Right ventricle myocardium superior (tissue), 1 donor: ENCODE measurements around the gene PPFIA3. TPM values are rescaled to one million over a fixed set of nuclear protein-coding genes. Genes with fewer than 3 reads are reported as not detected.
"Not testable (repeated sequence)": the region's sequence is repeated elsewhere in the genome, so short reads cannot be mapped to it uniquely, and the experiment has no call there.

Experiments used
- ATAC-seq: fragments of 200-7000 bp; cut with Tn5 transposase; one replicate; pipeline ENCODE4 v1.9.1; 2020; ENCODE audit warnings: mild to moderate bottlenecking; ENCODE audit not compliant: poor library complexity
- DNase-seq: peaks from one replicate; pipeline ENCODE4 v3.0.0-alpha.2; 2020
- intact Hi-C: fragments of 100-400 bp; cut with DNase I; formaldehyde crosslinking; loops from one replicate; pipeline ENCODE4 v1.11.2; 2022
- total RNA-seq: library from RNA; stranded (reverse); fragmentation: NEBNext Ultra II Directional; extraction: Animal tissue kit (Norgen Biotek cat#: 25700); gene quantifications from one replicate; pipeline ENCODE4 v1.2.1, GENCODE V29; 2021
- donor health status: DM: no; HTN: yes; CAD: no; lungs with severe emphysema.

Gene PPFIA3
- total RNA-seq, 1 donor from 2014 or later: 5.0 TPM

DNA sequence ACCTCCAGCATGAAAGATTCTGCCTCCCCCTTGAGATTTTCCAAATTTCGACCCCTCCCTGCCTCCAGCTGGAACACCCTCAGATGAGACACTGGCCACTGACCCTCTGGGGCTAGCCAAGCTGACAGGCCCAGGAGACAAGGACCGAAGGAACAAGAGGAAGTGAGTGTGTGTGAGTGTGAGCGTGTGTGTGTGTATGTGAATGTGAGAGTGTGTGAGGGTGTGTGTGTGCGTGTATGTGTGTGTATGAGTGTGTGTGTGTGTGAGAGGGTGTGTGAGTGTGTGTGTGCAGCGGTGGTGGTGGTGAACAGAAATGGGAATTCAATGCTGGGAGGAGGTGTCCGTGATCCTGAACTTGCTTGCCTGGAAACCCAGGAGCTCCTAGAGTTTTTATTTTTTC, 22.0 kb downstream of the PPFIA3 start:
- no peak for DNase-seq
- ATAC-seq: no peak
- intact Hi-C loops: loop anchor here (5.0 kb wide), 1 partner anchor 34 kb away; no protein-coding TSS in a partner anchor

DNA sequence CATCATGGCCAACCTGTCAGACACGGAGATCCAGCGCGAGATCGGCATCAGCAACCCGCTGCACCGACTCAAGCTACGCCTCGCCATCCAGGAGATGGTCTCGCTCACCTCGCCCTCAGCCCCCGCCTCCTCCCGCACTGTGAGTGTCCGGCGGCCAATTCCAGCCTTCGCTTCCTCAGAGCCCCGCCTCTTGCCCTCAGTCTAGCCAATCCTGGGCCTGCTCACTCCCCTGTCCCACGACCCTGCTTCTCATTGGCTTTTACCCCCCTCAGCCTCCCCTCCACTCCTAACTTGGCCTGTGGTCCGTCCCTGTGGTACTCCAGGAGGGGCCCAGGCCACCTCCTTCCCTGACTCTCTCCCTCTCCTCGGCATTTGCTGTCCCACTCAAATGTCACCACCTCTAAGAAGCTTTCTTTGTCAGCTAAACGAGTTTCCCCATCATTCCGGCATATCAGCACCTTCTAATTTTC, 23.6 kb downstream of the PPFIA3 start:
- intact Hi-C loops: loop anchor here (5.0 kb wide), 1 partner anchor 36 kb away; no protein-coding TSS in a partner anchor
- DNase-seq (peak; percentile 94), ATAC-seq (peak; percentile 97)

DNA sequence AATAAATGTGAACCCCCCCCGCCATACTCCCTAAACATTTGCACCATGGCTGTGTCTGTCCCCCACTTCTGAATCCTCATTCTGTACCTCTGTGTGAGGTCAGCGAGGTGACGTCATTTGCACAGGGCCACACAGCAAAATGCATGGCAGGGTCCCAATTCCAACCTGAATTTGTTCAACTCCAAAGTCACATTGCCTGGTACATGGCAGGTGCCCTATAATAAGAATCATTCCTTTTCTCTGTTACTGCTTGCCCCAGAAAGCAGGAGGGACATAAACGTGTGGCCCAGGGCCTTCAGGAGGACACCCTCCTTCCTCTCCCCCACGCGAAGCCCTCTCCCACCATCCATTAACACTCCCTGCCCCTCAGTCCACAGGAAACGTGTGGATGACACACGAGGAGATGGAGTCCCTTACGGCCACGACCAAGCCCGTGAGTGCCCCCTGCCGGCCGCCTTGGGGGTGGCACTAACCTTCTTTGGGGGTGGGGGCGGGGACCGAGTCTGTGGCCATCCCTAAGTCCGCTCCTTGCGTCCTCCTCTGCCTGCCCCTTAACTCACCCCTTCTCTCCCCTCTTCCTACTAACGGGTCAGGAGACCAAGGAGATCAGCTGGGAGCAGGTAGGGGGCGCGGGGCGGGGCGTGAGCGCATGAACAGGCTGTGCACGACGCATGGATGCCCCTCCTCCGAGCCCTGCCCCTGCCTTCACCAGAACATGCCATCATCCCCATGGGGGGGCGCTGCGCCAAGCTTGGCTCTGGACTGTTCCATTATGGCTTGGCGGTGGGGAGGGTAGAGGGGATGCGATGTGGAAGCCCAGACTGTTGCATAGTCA, 26.4 kb downstream of the PPFIA3 start:
- peak; percentile 24 for ATAC-seq
- DNase-seq: peak; percentile 89
- intact Hi-C loops: loop anchor here (5.0 kb wide), 1 partner anchor 48 kb away; no protein-coding TSS in a partner anchor

DNA sequence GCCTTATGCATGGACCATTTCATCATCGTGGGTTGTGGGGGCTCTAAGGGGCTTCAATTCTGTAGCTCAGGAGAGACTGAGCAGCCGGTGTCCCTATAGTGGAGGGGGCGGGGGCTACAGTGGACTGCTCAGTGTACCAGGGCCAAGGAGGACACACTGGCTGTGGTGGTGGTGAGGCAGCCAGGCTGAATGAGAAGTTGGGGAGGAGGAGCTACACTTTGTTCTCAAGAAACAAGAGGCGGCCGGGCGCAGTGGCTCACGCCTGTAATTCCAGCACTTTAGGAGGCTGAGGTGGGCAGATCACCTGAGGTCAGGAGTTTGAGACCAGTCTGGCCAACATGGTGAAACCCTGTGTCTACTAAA, 27.0 kb downstream of the PPFIA3 start:
- intact Hi-C loops: loop anchor here (5.0 kb wide), 1 partner anchor 49 kb away; no protein-coding TSS in a partner anchor
- not testable (repeated sequence) for DNase-seq, ATAC-seq

DNA sequence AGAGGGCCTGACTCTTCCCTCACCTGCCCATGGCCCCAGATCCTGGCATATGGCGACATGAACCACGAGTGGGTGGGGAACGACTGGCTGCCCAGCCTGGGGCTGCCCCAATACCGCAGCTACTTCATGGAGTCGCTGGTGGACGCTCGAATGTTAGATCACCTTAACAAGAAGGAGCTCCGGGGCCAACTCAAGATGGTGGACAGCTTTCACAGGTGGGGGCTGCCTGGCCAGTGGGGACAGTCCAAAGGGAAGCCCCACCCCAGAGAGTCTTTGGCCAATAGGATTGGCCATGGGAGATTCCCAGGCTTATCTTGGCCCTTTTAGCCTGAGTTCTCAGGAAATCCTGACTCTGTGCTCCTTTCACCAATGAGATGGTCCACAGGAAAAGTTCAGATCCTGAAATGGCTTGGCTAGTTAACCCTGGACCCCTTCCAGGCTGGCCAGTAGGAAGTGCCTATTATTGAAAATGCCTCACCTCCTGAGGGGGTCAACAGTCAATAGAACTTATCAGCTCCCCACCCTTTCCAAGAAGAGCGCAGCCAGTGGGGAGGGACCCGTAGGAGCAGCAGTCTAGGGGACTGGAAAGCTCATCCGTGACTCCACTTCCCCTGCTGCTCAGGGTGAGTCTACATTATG, 28.8 kb downstream of the PPFIA3 start:
- DNase-seq (peak; percentile 52), ATAC-seq (no peak)
- intact Hi-C loops: loop anchor here (5.0 kb wide), 1 partner anchor 51 kb away; no protein-coding TSS in a partner anchor

DNA sequence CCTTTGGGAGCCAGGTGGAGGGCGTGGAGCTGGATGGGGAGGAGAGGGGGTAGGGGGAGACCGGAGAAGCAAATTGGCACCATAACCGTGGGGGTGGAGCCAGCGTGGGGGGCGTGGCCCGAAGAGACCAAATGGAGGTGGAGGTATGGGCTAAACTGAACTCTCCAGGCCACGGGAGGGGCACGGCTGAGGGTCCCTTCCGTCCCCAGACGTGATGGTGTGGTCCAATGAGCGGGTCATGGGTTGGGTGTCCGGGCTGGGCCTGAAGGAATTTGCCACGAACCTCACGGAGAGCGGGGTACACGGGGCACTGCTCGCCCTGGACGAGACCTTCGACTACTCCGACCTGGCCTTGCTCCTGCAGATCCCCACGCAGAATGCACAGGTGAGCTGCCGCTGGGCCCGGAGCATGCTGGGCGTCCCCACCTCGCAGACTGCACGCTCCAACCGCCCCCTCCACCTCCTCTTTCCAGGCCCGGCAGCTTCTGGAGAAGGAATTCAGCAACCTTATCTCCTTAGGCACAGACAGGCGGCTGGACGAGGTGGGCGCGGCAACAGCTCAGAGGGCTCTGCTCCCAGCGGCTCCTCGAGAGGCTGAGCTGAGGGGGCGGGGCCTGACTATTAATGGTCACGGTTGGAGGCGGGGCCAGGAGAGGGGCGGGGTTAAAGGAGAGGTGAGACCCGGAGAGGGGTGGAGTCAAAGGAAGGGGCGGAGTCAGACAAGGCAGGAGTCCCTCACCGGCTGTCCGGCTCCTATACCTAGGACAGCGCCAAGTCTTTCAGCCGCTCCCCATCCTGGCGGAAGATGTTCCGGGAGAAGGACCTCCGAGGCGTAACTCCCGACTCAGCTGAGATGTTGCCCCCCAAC, 29.7 kb downstream of the PPFIA3 start:
- intact Hi-C loops: loop anchor here (5.0 kb wide), 1 partner anchor 52 kb away; no protein-coding TSS in a partner anchor
- DNase-seq (peak; percentile 98), ATAC-seq (peak; percentile 77)

DNA sequence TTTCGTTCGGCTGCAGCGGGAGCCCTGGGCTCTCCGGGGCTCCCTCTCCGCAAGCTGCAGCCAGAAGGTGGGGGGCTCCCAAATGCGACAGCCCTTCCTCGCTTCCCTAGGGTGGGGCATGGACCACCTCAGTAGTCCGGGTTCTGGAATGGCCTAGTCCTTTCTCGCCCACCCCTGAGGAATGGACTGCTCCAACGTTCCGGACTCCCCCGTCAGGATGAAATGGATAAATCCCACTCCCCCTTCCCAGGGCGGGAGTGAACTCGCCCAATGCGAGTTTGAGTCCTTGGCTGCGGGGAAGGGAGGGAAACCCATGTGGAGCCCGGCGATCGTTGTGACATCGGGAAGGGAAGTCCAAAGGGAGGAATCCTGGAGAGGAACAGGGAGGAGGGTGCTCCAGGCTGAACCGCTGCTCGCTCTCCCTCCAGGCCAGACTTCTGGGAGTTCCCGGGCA, 30.3 kb downstream of the PPFIA3 start:
- DNase-seq (peak; percentile 78), ATAC-seq (peak; percentile 52)
- intact Hi-C loops: loop anchor here (5.0 kb wide), 1 partner anchor 52 kb away; no protein-coding TSS in a partner anchor

DNA sequence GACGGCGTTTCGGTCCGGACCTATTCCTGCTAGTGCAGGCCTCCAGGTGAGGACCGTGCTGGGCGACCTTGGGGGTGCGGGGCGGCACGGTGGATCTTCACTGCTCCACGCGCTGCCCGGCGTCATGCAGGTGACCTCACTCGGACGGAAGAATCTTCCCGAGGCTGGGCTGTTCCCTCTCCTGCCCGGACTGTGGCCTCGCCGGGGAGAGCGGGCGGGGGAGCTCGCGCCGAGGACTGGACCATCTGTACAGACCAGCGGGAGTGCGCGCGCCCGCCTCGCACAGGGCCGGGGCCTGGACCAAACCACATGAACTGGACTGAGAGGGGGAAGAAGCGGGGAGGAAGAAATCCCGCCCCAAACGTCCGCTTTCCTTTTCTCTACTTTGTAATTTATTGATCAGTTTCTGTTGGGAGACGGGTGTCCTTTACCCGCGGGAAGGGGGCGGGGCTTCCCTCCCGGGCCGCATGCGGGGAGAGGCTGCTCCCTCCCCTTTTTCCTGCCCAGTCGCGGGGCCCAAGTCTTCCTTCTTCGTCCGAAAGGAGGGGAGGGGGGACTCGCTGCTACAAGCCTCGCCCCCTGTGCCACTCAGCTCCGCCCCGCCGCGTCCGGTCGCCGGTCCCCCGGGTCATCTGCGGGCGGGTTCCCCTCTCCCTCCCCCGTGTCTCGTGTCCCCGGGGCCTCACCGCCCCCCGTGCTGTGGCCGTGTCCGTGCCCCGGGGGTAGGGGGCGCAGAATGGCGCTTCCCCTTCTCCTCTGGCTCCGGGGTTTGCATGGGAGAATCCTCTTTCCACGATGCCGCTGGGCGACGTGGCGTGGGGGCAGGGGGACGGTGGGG, 31.0 kb downstream of the PPFIA3 start:
- intact Hi-C loops: no loop called here
- DNase-seq: peak; percentile 88
- peak; percentile 71 for ATAC-seq

DNA sequence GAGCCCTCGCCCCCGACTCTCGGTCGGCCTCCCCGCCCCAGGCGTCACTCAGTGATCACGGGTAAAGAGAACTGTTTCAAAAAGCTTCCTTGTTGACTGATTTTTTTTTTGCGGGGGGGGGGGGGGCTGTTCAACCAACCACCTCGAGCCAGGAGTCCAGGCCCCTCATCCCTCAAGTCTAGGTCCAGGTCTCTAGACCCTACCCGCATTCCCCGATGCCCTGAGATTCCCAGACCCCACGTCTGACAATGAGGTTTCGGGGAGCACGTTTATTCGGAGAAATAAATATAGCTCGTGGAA, 31.6 kb downstream of the PPFIA3 start:
- intact Hi-C loops: no loop called here
- no peak for DNase-seq

DNA sequence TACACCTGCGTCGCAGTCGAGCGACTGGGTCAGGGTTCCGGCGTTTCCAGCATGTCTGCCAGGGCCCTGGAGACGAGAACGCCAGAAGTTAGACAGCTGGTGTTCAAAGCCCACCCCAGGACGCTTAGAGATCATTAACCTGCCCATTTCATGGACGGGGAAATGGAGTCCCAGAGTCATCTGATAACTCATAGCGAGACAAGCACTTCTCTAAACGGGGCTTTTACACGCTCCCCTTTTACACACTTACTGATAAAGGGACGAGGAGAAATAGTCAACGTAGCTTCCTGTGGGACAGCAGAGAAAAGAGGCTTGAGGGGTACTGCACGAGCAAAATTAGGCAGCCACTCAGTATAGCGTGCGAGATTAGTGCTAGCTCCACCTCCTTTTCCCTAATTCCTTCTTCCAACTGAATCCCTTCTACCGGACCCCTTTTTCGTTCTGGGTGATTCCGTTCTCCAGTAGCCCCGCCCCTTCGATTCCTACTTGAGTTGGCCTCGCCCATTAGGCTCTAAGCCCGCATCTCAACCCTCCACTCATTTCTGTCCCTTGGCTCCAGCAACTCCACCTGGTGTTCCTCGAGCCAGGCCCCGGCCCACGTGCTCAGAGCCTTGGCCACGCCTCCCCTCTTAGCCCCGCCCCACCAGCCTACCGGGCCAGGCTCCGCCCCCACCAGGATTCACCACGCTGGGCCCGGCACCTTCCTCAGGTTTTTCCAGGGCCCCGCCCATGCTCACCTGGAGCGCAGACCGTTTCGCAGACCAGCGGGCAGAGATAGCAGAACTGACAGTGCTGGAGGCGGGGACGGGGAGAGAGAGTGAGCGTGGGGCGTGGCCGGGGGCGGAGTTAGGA, 32.1 kb downstream of the PPFIA3 start:
- no peak for ATAC-seq
- intact Hi-C loops: no loop called here
- DNase-seq: peak; percentile 71

More for the DNA sequence above, 31.6 kb downstream of the PPFIA3 start:
- ATAC-seq: no peak

DNA sequence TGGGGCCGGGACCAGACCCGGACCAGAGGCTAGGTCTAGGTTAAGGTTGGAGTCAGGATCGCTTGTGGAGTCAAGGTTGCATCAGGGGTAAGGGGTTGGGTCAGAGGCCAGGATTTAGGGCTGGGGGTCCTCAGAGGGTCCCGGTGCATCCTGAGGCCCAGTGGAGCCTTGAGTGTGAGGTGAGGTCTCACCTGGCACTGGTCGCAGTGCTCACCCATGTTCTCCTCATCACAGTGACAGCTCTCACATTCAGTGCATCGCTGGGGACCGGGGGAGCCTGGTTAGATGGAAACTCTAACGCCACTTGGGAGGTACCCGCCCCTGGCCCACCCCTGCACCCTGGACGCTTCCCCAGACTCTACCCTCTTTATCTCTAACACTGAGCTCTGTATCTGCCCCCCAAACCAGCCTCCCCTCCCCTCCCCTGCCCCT, 32.8 kb downstream of the PPFIA3 start:
- intact Hi-C loops: no loop called here
- DNase-seq: no peak
- no peak for ATAC-seq

DNA sequence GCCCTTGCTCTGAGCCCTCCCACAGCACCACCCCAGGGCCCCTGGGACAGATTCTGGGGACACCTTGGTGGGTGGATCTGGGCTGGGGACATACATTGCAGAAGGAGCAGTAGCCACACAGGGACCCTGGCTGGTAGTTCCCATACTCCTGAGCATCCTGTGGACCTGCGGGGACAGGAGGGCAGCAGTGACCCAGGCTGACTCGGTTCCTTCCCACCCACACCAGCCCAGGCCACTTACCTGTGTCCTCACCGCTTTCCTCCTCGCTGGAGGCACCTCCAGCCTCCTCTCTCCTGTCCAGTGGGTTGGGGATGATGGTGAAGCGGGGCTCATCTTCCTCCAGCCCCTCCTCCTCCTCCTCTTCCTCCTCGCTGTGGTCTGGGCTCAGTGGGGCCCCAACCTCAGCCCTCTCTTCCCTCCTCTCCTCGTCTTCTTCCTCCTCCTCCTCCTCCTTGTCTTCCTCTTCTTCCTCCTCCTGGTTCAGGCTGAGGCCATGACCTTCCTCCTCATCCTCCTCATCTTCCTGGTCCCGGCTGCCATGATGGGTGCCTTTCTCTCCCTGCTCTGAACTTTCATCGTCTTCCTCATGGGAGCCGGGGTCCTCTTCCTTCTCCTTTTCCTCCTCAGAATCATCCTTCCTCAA, 33.9 kb downstream of the PPFIA3 start:
- intact Hi-C loops: no loop called here
- DNase-seq (no peak), ATAC-seq (no peak)

DNA sequence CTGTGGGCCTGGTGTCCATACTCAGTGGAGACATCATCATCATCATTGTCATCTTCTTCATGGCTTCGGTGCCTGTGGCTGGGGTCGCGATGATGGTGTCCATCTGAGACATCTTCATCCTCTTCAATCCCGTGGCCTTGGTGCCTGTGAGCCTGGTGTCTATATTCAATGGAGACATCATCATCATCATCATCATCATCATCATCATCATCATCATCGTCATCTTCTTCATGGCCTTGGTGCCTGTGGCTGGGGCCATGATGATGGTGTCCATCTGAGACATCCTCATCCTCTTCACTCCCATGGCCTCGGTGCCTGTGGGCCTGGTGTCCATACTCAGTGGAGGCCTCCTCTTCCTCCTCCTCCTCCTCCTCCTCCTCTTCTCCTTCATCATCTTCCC, 34.9 kb downstream of the PPFIA3 start:
- no peak for DNase-seq
- ATAC-seq: no peak
- intact Hi-C loops: no loop called here

DNA sequence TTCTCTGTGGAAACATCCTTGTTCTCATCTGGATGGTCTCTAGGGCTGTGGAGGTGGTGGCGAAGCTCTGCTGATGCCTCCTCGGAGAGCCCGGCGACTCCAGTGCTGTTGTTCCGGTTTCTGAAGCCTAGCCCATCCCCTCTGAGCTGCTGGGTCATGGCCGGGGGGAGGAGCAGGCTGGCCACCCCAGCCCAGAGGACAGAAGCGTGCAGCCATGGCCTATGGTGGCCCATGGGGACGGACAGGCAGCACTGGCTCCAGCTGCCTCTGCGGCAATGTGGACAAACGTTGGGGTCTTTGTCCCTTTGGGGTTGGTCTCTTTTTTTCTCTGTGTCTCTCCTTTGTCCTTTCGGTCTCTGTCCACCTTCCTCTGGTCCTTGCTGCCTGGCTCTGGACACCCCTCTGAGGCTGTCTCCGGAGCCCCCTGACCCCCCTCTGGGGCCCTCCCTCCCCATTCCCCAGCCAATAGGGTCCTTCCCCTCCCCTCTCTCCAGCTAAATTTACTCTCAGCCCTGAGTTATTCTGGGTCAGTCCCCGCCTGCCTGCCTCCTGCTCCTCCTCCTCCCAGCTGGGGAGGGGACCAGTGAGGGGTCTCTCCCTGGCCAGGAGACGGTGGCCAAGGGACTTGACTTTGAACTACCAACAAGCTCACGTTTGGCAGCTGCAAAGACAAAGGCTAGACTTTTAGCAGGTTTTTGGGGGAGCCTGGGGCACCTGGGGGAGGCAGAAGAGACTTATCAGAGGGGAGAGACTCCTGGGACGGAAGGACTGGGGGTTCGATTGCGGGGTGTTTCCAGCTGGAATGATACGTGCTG, 35.9 kb downstream of the PPFIA3 start, which contains the start of gene HRC:
Gene HRC, minus strand, starts transcription at position 392 of the 815 bp plus-strand sequence. Its CDS starts 159 bp downstream, at position 233.
- intact Hi-C loops: no loop called here
- ATAC-seq (peak; percentile 65), DNase-seq (peak; percentile 79)

DNA sequence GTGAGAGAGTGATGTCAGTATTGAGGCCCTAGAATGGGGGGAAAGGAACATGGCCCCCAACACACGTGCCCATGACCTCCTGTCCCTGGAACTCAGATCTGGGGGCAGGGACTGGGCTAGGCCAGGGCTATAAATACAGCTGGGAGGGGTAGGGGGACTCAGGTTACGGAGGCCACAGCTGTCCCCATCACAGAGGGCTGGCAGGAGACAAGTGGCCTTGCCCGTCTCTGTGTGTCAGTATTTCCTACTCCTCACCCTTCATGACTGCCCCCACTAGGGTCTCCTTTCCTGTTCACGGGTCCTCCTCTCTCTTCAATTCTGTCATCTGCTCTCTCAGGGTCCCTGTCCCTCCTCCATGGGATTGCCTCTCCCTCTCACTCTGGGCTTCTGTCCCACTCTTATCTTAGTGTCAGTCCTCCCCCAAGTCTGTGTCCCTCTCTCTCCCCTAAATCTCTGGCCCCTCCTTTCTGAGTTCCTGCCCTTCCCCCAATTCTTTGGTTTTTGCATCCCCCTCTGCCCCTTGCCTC, 36.5 kb downstream of the PPFIA3 start:
- DNase-seq (peak; percentile 66), ATAC-seq (peak; percentile 62)
- intact Hi-C loops: no loop called here
